SK-N-SH treated with all-trans-retinoic acid at 6 μM for 48 hours (cell line): ENCODE results near the gene CDK5.

Experiments used
- ATAC-seq: fragments of 200-7000 bp; cut with Tn5 transposase; 3 replicates; pipeline ENCODE4 v1.9.1; 2020; ENCODE audit warnings: mild to moderate bottlenecking, moderate library complexity
- BACH2 ChIP-seq: fragments of 250-450 bp; sonication (Bioruptor Pico); IDR thresholded peaks from 2 replicates; pipeline ENCODE4 v1.9.0; 2021; ENCODE audit warnings: mild to moderate bottlenecking, borderline replicate concordance
- CSDC2 ChIP-seq: fragments of 250-450 bp; sonication (Bioruptor Pico); IDR thresholded peaks from 2 replicates; pipeline ENCODE4 v1.5.0; 2020; ENCODE audit warnings: mild to moderate bottlenecking, moderate library complexity
- CSRNP3 ChIP-seq: fragments of 250-450 bp; sonication (Bioruptor Pico); IDR thresholded peaks from 2 replicates; pipeline ENCODE4 v1.5.1; 2021; ENCODE audit warnings: mild to moderate bottlenecking, moderate library complexity
- ESRRG ChIP-seq: fragments of 250-450 bp; sonication (Bioruptor Pico); IDR thresholded peaks from 2 replicates; pipeline ENCODE4 v1.6.1; 2021; ENCODE audit warnings: mild to moderate bottlenecking
- GLIS3 ChIP-seq: fragments of 250-450 bp; sonication (Bioruptor Pico); IDR thresholded peaks from 2 replicates; pipeline ENCODE4 v1.5.0; 2020; ENCODE audit warnings: mild to moderate bottlenecking, moderate library complexity
- ISL1 ChIP-seq: fragments of 250-450 bp; sonication (Bioruptor Pico); IDR thresholded peaks from 2 replicates; pipeline ENCODE4 v2.1.2; 2022; ENCODE audit warnings: mild to moderate bottlenecking, moderate library complexity
- OSR1 ChIP-seq: fragments of 250-450 bp; sonication (Bioruptor Pico); IDR thresholded peaks from 2 replicates; pipeline ENCODE4 v1.8.0; 2022; ENCODE audit warnings: moderate library complexity, mild to moderate bottlenecking, inconsistent platforms
- PPARA ChIP-seq: fragments of 250-450 bp; sonication (Bioruptor Pico); IDR thresholded peaks from 2 replicates; pipeline ENCODE4 v1.5.0; 2020; ENCODE audit warnings: mild to moderate bottlenecking, borderline replicate concordance
- RARB ChIP-seq: fragments of 250-450 bp; sonication (Bioruptor Pico); IDR thresholded peaks from 2 replicates; pipeline ENCODE4 v1.8.0; 2021; ENCODE audit warnings: mild to moderate bottlenecking, moderate library complexity
- SNAI2 ChIP-seq: fragments of 250-450 bp; sonication (Bioruptor Pico); IDR thresholded peaks from 2 replicates; pipeline ENCODE4 v1.5.0; 2020; ENCODE audit warnings: mild to moderate bottlenecking, moderate library complexity
- TOX ChIP-seq: fragments of 250-450 bp; sonication (Bioruptor Pico); IDR thresholded peaks from 2 replicates; pipeline ENCODE4 v1.8.0; 2021; ENCODE audit warnings: mild to moderate bottlenecking, moderate library complexity, borderline replicate concordance
- ZC3H10 ChIP-seq: fragments of 250-450 bp; sonication (Bioruptor Pico); IDR thresholded peaks from 2 replicates; pipeline ENCODE4 v1.5.1; 2021; ENCODE audit warnings: mild to moderate bottlenecking, moderate library complexity
- ZFP3 ChIP-seq: fragments of 250-450 bp; sonication (Bioruptor Pico); IDR thresholded peaks from 2 replicates; pipeline ENCODE4 v1.5.0; 2020; ENCODE audit warnings: mild to moderate bottlenecking, moderate library complexity
- ZFP30 ChIP-seq: fragments of 450-650 bp; formaldehyde crosslinking; IDR thresholded peaks from 2 replicates; pipeline ENCODE4 v1.5.0; 2022; ENCODE audit warnings: mild to moderate bottlenecking, moderate library complexity
- ZNF565 ChIP-seq: fragments of 450-650 bp; formaldehyde crosslinking; conservative IDR thresholded peaks from 2 replicates; pipeline ENCODE4 v1.5.0; 2020; ENCODE audit warnings: low read depth, mild to moderate bottlenecking, moderate library complexity
- ZNF70 ChIP-seq: fragments of 450-650 bp; formaldehyde crosslinking; IDR thresholded peaks from 2 replicates; pipeline ENCODE4 v1.5.0; 2020; ENCODE audit warnings: mild to moderate bottlenecking, moderate library complexity
- ZNF8 ChIP-seq: fragments of 450-650 bp; formaldehyde crosslinking; IDR thresholded peaks from 2 replicates; pipeline ENCODE4 v1.5.0; 2020; ENCODE audit warnings: mild to moderate bottlenecking, moderate library complexity
- TF ChIP-seq, protein P1 (sequence below): fragments of 250-450 bp; sonication (Bioruptor Pico); IDR thresholded peaks from 2 replicates; pipeline ENCODE4 v1.5.1; 2020; ENCODE audit warnings: low read depth, mild to moderate bottlenecking, moderate library complexity
- TF ChIP-seq, protein P2 (sequence below): fragments of 250-450 bp; sonication (Bioruptor Pico); IDR thresholded peaks from 2 replicates; pipeline ENCODE4 v1.5.0; 2020; ENCODE audit warnings: mild to moderate bottlenecking, moderate library complexity
- TF ChIP-seq, protein P3 (sequence below): fragments of 250-450 bp; sonication (Bioruptor Pico); IDR thresholded peaks from 2 replicates; pipeline ENCODE4 v1.8.0; 2020; ENCODE audit warnings: mild to moderate bottlenecking, moderate library complexity, borderline replicate concordance
- TF ChIP-seq, protein P4 (sequence below): fragments of 250-450 bp; sonication (Bioruptor Pico); IDR thresholded peaks from 2 replicates; pipeline ENCODE4 v1.8.0; 2021; ENCODE audit warnings: low read depth, mild to moderate bottlenecking, moderate library complexity, borderline replicate concordance

The CDK5 gene

DNA sequence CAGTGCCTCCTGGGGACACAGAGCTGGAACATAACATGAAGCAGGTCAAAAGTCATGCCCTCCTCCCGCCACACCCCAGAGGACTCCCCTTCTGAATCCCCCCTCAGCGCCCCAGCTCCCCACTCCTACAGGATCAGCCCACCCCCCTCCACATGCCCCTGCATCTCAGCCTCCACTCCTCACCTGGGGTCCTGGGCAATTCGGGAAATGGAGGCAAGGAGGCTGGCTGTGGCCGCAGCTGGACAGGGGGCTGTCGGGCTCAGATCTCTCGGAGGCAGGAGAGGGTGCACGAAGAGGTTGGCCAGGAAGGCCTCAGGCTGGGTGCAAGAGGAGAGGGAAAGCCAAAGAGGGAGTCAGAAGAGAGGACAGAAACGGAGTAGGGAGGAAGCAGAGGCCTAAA, 41.2 kb downstream of the CDK5 start:
- no peak for ATAC-seq
- TF ChIP-seq ZC3H10 (CRISPR knock-in tag) (no peak), TOX (CRISPR knock-in tag) (no peak), ZNF70 (CRISPR knock-in tag) (no peak), ISL1 (CRISPR knock-in tag) (no peak), SNAI2 (CRISPR knock-in tag) (no peak), BACH2 (CRISPR knock-in tag) (no peak), RARB (no peak), ZFP30 (CRISPR knock-in tag) (no peak)
- TF ChIP-seq, protein P1, sequence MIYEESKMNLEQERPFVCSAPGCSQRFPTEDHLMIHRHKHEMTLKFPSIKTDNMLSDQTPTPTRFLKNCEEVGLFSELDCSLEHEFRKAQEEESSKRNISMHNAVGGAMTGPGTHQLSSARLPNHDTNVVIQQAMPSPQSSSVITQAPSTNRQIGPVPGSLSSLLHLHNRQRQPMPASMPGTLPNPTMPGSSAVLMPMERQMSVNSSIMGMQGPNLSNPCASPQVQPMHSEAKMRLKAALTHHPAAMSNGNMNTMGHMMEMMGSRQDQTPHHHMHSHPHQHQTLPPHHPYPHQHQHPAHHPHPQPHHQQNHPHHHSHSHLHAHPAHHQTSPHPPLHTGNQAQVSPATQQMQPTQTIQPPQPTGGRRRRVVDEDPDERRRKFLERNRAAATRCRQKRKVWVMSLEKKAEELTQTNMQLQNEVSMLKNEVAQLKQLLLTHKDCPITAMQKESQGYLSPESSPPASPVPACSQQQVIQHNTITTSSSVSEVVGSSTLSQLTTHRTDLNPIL (CRISPR knock-in tag): no peak
- TF ChIP-seq, protein P2, sequence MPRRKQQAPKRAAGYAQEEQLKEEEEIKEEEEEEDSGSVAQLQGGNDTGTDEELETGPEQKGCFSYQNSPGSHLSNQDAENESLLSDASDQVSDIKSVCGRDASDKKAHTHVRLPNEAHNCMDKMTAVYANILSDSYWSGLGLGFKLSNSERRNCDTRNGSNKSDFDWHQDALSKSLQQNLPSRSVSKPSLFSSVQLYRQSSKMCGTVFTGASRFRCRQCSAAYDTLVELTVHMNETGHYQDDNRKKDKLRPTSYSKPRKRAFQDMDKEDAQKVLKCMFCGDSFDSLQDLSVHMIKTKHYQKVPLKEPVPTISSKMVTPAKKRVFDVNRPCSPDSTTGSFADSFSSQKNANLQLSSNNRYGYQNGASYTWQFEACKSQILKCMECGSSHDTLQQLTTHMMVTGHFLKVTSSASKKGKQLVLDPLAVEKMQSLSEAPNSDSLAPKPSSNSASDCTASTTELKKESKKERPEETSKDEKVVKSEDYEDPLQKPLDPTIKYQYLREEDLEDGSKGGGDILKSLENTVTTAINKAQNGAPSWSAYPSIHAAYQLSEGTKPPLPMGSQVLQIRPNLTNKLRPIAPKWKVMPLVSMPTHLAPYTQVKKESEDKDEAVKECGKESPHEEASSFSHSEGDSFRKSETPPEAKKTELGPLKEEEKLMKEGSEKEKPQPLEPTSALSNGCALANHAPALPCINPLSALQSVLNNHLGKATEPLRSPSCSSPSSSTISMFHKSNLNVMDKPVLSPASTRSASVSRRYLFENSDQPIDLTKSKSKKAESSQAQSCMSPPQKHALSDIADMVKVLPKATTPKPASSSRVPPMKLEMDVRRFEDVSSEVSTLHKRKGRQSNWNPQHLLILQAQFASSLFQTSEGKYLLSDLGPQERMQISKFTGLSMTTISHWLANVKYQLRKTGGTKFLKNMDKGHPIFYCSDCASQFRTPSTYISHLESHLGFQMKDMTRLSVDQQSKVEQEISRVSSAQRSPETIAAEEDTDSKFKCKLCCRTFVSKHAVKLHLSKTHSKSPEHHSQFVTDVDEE (CRISPR knock-in tag): no peak

DNA sequence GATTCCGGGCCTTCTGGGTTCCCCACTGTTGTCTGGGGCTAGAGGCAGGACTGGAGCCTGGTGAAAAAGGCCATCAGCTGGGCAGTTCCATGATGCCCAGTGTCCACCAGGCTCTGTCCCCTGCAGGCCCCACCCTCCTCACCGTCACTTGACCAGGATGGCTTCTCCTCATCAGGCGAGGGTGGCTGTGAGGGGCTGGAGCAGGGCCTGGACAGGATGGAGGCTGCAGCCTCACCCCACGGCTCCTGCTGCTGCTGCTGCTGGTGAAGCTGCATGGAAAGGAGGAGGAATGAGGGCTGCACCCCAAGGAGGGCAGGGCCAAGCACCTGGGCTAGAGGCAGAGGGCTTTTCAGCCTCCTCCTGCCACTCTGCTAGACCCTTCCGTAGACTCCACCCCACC, 41.7 kb downstream of the CDK5 start:
- TF ChIP-seq PPARA (CRISPR knock-in tag): no peak
- TF ChIP-seq, protein P3, sequence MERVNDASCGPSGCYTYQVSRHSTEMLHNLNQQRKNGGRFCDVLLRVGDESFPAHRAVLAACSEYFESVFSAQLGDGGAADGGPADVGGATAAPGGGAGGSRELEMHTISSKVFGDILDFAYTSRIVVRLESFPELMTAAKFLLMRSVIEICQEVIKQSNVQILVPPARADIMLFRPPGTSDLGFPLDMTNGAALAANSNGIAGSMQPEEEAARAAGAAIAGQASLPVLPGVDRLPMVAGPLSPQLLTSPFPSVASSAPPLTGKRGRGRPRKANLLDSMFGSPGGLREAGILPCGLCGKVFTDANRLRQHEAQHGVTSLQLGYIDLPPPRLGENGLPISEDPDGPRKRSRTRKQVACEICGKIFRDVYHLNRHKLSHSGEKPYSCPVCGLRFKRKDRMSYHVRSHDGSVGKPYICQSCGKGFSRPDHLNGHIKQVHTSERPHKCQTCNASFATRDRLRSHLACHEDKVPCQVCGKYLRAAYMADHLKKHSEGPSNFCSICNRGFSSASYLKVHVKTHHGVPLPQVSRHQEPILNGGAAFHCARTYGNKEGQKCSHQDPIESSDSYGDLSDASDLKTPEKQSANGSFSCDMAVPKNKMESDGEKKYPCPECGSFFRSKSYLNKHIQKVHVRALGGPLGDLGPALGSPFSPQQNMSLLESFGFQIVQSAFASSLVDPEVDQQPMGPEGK (CRISPR knock-in tag): no peak
- no peak for TF ChIP-seq CSDC2 (CRISPR knock-in tag)
- TF ChIP-seq BACH2 (CRISPR knock-in tag): no peak
- no peak for TF ChIP-seq ZNF8 (CRISPR knock-in tag)
- TF ChIP-seq ZNF70 (CRISPR knock-in tag): no peak
- TF ChIP-seq, protein P4, sequence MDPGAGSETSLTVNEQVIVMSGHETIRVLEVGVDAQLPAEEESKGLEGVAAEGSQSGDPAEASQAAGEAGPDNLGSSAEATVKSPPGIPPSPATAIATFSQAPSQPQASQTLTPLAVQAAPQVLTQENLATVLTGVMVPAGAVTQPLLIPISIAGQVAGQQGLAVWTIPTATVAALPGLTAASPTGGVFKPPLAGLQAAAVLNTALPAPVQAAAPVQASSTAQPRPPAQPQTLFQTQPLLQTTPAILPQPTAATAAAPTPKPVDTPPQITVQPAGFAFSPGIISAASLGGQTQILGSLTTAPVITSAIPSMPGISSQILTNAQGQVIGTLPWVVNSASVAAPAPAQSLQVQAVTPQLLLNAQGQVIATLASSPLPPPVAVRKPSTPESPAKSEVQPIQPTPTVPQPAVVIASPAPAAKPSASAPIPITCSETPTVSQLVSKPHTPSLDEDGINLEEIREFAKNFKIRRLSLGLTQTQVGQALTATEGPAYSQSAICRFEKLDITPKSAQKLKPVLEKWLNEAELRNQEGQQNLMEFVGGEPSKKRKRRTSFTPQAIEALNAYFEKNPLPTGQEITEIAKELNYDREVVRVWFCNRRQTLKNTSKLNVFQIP (CRISPR knock-in tag): no peak
- TF ChIP-seq, all 23 proteins: peak for 0
- no peak for ATAC-seq

DNA sequence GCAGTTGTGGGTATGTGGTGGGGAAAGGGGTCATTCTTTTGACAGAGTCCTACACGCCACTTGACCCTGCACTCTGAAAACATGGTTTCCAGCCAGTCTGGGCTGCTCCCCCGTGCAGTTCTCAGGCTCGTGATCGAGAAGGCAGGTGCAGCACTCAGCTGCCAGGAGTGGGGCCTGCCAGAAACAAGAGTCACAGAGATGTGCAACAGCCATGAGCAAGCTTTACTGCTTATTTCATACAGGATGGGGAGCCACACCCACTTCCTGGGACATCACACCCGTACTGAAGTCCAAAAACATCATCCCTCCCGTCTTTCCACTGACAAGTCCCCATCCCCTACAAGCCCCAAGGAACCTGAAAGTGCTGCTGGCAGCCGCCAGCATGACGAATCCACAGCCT, 42.7 kb downstream of the CDK5 start:
- ATAC-seq: no peak
- TF ChIP-seq, protein P1 (CRISPR knock-in tag): no peak
- TF ChIP-seq ZFP3 (CRISPR knock-in tag): no peak
- TF ChIP-seq ESRRG (CRISPR knock-in tag): no peak
- no peak for TF ChIP-seq RARB
- no peak for TF ChIP-seq ZNF565 (CRISPR knock-in tag)
- no peak for TF ChIP-seq CSDC2 (CRISPR knock-in tag)
- no peak for TF ChIP-seq ZC3H10 (CRISPR knock-in tag)
- TF ChIP-seq, protein P4 (CRISPR knock-in tag): no peak
- no peak for TF ChIP-seq OSR1 (CRISPR knock-in tag)
- TF ChIP-seq CSRNP3: no peak
- no peak for TF ChIP-seq GLIS3 (CRISPR knock-in tag)
- TF ChIP-seq, protein P3 (CRISPR knock-in tag): no peak
